ENCODE data around the gene WIPF3.
"Not testable (repeated sequence)": the region's sequence is repeated elsewhere in the genome, so short reads cannot be mapped to it uniquely, and the experiment has no call there.

WIPF3 gene

GRCh38 chr7:29948587-29948986 lies 142.3 kb downstream of the WIPF3 start:
- no peak for DNase-seq (ENCODE audit: low read depth in 2 of 2, low spot score in 1 of 2)

GRCh38 chr7:29950480-29950879 lies 144.2 kb downstream of the WIPF3 start:
- no peak for DNase-seq (ENCODE audit: low read depth in 2 of 2, low spot score in 1 of 2)

- no peak for DNase-seq (ENCODE audit: low read depth in 2 of 2, low spot score in 1 of 2)
Measured at GRCh38 chr7:29951206-29951605, 144.9 kb downstream of the WIPF3 start.

- DNase-seq (ENCODE audit: low read depth in 2 of 2, low spot score in 1 of 2): no peak
Measured at GRCh38 chr7:29953726-29954347, 147.5 kb downstream of the WIPF3 start.

GRCh38 chr7:29955075-29955792 lies 148.9 kb downstream of the WIPF3 start:
- no peak for DNase-seq (ENCODE audit: low read depth in 2 of 2, low spot score in 1 of 2)

GRCh38 chr7:29955799-29956486 lies 149.6 kb downstream of the WIPF3 start:
- no peak for DNase-seq (ENCODE audit: low read depth in 2 of 2, low spot score in 1 of 2)

GRCh38 chr7:29956487-29956836 lies 150.2 kb downstream of the WIPF3 start:
- DNase-seq (ENCODE audit: low read depth in 2 of 2, low spot score in 1 of 2): no peak

- no peak for DNase-seq (ENCODE audit: low read depth in 2 of 2, low spot score in 1 of 2)
Measured at GRCh38 chr7:29957521-29958310, 151.4 kb downstream of the WIPF3 start.

- no peak for DNase-seq (ENCODE audit: low read depth in 2 of 2, low spot score in 1 of 2)
Measured at GRCh38 chr7:29958667-29959358, 152.5 kb downstream of the WIPF3 start.

- DNase-seq (ENCODE audit: low read depth in 2 of 2, low spot score in 1 of 2): not testable (repeated sequence)
Measured at GRCh38 chr7:29961611-29962010, 155.3 kb downstream of the WIPF3 start.

GRCh38 chr7:29962035-29962434 lies 155.7 kb downstream of the WIPF3 start:
- DNase-seq (ENCODE audit: low read depth in 2 of 2, low spot score in 1 of 2): no peak

GRCh38 chr7:29965030-29965429 lies 158.7 kb downstream of the WIPF3 start:
- DNase-seq (ENCODE audit: low read depth in 2 of 2, low spot score in 1 of 2): no peak

All from stimulated activated CD8-positive, alpha-beta memory T cell treated with anti-CD3 and anti-CD28 coated beads, Interleukin-4, amount 100 ng/mL, for 4 hours (primary cell).